SH-SY5Y (cell line): ENCODE results near the gene PPP2R5C.

Experiments used
- GATA2 ChIP-seq: IDR thresholded peaks from 2 replicates; pipeline ENCODE4 v1.6.1; 2011; ENCODE audit warnings: mild to moderate bottlenecking, low read depth, low read length
- GATA3 ChIP-seq: IDR thresholded peaks from 2 replicates; pipeline ENCODE4 v1.6.1; 2011; ENCODE audit warnings: low read depth, mild to moderate bottlenecking, low read length, moderate library complexity

- TF ChIP-seq GATA2 = no peak
- no peak for TF ChIP-seq GATA3
These were observed 136.9 kb downstream of the PPP2R5C start for GRCh38 chr14:101898416-101898815.
